SW 1271 (cell line): Measurements from ENCODE around the gene SFI1.

Source experiments
- DNase-seq, 2 experiments: peaks; one replicate each; lab custom pipeline; 2025; lab: John Stamatoyannopoulos, UW

SFI1 gene

GRCh38 chr22:31618471-31619176, 122.3 kb downstream of the SFI1 start:
- no peak for DNase-seq

- no peak for DNase-seq
Measured at GRCh38 chr22:31619611-31620300, 123.4 kb downstream of the SFI1 start.

GRCh38 chr22:31620756-31621480, 124.6 kb downstream of the SFI1 start:
- DNase-seq = no peak

- no peak for DNase-seq
Measured at GRCh38 chr22:31621507-31622124, 125.3 kb downstream of the SFI1 start.

GRCh38 chr22:31622980-31623379, 126.6 kb downstream of the SFI1 start:
- DNase-seq = no peak

- DNase-seq = no peak
Measured at GRCh38 chr22:31623592-31624304, 127.4 kb downstream of the SFI1 start.

GRCh38 chr22:31625257-31625640, 128.9 kb downstream of the SFI1 start:
- DNase-seq = no peak

- DNase-seq = no peak
Measured at GRCh38 chr22:31625661-31626426, 129.5 kb downstream of the SFI1 start.

- no peak for DNase-seq
Measured at GRCh38 chr22:31626427-31627150, 130.3 kb downstream of the SFI1 start.

GRCh38 chr22:31627223-31627731, 130.9 kb downstream of the SFI1 start:
- no peak for DNase-seq

- DNase-seq = no peak
Measured at GRCh38 chr22:31628362-31628761, 132.0 kb downstream of the SFI1 start.

GRCh38 chr22:31628969-31629708, 132.8 kb downstream of the SFI1 start:
- DNase-seq = no peak

- DNase-seq = no peak
Measured at GRCh38 chr22:31629741-31630184, 133.4 kb downstream of the SFI1 start.

- peak in 1 of 2 experiments; percentile 46 for DNase-seq
Measured at GRCh38 chr22:31630331-31631329, 134.3 kb downstream of the SFI1 start.

- DNase-seq = no peak
Measured at GRCh38 chr22:31631436-31631835, 135.1 kb downstream of the SFI1 start.

GRCh38 chr22:31635638-31636306, 139.4 kb downstream of the SFI1 start:
- DNase-seq = no peak

GRCh38 chr22:31637447-31637890, 141.1 kb downstream of the SFI1 start:
- DNase-seq = no peak
